GM18858 (cell line): ENCODE results near the gene TBC1D25.

Source experiments
- ATAC-seq: cut with Tn5 transposase; IDR thresholded peaks from one replicate; pipeline ENCODE4 v1.9.1; 2021; ENCODE audit not compliant: unreplicated experiment

Gene TBC1D25, protein sequence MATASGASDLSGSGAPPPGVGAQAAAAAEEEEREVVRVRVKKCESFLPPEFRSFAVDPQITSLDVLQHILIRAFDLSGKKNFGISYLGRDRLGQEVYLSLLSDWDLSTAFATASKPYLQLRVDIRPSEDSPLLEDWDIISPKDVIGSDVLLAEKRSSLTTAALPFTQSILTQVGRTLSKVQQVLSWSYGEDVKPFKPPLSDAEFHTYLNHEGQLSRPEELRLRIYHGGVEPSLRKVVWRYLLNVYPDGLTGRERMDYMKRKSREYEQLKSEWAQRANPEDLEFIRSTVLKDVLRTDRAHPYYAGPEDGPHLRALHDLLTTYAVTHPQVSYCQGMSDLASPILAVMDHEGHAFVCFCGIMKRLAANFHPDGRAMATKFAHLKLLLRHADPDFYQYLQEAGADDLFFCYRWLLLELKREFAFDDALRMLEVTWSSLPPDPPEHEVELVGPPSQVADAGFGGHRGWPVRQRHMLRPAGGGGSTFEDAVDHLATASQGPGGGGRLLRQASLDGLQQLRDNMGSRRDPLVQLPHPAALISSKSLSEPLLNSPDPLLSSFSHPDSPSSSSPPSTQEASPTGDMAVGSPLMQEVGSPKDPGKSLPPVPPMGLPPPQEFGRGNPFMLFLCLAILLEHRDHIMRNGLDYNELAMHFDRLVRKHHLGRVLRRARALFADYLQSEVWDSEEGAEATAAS

DNA sequence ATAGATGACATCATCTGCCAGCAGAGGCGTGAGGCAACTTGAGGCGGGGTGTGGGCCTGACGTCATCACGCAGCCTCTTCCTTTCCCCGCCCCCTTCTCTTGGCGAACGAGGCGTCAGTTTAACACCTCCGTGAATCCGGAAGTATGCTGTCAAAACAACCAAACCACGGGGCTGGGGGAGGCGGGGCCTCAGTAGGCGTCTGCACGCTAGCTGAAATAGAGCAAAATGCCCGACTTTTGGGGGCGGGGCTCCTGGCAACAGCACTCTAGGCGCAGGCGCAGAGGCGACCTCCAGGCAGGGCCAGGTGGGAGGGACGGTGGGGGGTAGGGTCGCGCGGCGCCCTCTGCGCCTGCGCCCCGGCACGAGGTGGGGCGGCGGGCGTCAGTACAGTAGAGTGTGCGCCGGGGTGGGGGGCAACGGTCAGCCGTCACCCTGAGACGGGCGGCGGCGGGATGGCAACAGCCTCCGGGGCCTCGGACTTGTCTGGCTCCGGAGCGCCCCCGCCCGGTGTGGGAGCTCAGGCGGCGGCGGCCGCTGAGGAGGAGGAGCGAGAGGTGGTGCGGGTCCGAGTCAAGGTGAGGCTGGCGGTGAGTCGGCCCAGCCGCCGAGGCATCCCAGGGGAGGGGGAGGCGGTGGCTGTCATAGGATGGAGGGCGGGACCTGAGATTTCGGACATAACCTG, at the start of gene TBC1D25:
Gene TBC1D25, plus strand, starts transcription at position 370 of the 683 bp plus-strand sequence. Its CDS starts 84 bp downstream, at position 454.
- peak; percentile 50 for ATAC-seq

DNA sequence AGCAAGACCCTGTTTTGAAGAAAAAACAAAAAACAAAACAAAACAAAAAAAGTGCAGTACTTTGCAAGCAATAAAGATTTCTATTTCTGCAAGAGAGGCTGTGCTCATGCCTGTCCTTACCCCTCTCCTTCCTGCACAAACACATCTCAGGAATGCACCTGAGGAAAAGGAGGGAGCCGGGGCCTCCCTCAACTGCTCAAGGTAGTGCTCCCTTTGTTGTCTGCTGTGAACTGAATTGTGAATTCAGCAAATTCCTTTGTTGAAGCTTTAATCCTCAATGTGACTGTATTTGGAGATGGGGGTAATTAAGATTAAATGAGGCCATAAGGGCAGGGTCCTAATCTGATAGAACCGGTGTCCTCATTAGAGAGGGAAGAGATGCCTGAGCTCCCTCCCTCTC, 49.6 kb upstream of the TBC1D25 start:
- ATAC-seq = no peak

DNA sequence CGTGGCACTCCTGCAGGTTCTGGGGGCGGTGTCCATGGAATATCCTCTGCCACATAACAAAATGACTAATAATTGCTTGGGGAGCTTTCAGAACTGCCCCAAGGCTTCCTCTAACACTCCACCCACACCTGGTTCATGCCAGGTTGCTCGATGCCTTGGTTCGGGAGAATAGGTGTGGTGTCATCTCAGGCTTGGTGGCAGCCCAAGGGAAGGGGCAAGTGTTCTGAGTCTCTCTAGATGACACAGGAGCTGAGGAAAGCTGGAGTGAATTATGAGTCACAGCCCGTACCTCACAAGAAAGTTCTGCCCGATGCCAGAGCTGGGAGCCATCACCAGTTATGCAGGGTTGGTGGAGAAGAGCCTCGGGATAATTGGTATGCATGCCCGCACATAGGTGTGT, 48.9 kb upstream of the TBC1D25 start:
- no peak for ATAC-seq

DNA sequence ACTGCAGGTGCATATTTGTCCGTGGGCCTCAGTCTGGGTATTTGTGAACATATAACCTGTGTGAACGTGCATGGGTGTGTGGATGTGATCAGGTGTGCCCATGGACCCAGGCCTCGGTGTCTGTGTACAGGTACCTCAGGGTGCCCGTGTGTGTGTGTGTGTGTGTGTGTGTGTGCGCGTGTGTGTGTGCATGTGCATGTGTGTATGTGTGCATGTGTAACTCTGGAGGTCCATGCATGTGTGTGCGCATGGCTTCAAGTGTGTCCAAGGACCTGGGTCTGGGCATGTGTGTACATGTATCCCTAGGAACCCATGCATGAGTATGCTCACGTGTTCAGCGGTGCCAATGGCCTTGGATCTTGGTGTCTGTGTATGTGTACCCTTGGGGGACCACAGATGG, 47.7 kb upstream of the TBC1D25 start:
- ATAC-seq = no peak

DNA sequence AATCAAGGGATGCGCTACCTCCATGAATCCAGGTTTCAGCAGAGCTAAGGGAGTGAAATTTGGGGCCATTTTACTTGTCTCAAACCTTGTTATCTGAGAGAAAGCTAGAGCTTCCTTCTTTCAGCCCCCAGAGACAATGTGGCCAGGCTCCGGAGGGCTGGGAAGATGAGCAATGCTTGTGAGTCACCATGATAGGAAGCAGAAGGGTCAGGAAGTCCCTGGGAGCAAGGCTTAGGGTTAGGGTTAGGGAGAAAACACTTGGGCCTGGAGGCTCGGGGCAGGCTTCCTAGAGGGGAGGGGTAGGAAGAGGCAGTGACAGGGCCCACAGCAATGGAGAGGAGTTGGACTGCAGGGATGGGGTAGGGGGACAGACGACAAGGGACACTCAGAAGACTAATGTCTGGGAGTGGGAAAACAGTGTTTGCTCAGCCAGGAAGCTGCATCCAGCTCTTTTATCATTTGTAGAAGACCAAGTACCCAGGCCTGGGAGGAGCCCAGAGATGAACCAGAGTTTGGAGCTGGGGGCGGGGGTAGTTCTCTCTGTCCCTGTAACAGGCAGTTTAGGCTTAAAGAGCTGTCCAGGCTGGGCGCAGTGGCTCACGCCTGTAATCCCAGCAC, 47.1 kb upstream of the TBC1D25 start:
- ATAC-seq = no peak

DNA sequence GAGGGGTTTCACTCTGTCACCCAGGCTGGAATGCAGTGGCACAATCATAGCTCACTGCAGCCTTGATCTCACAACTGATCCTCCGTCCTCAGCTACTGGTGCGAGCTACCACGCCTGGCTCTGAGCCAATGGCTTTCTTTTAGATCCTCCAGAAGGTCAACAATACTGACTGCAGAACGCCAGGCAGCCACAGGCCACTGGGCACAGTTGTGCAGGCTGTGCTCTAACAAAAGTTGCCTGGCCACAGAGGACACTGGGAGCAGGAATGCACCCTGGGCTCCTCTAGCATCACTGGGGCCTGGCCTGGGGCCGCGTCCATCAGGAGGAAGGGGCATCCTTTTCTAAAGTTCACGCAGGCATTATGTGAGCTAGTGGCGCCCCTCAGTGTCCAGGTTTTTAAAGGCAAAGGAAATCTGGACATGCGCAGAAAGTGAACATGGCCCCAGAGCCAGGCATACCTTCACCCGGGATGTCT, 45.6 kb upstream of the TBC1D25 start:
- ATAC-seq = no peak

DNA sequence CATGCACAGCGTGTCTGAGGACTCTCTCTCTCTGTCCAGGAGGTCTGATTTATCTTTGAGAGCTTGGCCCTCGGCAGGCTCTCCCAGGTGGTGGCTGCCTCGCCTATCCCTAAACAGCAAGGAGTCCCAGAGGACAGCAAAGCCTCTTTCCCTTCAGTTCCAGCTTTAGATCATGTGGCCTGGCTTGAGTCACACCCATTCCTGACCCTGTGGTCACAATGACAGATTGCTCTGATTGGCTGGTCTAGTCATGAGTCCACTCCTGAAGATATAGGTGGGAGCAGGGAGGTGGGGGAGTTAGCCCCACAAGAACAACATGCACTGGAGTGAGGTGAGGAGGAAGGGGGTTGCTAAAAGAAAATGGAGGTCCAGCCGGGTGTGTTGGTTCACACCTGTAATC, 42.9 kb upstream of the TBC1D25 start:
- ATAC-seq = no peak

DNA sequence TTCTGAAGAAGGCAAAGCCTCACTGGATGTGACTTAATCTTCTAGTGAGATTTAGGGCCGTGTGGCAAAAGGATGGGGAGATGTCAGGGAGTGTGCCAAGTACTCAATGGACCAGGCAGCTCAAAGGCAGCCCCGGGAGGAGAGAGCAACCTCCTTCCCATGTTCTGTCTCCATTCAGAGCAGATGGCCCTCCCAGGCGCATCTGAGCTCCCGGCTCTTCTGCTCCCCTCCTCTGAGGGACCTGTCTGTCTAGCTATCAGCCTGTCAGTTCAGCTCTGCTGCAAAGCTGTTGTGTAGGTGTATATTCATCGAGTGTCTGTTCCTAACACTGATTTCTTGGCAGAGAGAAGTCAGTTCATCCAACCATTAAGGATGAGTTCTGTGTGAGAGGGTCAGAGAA, 41.6 kb upstream of the TBC1D25 start:
- no peak for ATAC-seq

DNA sequence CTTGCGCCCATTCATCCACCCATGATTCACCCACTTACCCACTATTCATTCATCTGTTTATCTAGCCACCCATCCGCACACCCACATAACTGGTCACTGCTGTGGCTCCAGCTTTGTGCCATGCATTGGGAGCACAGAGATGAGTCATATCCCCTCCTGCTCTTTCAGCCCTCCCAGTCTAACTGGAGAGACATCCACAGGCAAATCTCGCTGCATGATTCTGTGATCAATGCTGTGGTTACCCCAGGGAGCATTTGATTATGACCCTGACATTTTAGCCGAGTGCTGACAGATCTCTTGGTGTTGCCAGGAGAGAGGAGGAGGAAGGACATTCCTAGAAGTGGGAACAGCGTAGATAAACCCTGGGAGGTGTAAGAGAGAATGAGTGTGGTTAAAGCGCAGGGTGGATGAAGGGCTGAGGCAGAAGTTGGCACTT, 41.1 kb upstream of the TBC1D25 start:
- ATAC-seq = no peak

DNA sequence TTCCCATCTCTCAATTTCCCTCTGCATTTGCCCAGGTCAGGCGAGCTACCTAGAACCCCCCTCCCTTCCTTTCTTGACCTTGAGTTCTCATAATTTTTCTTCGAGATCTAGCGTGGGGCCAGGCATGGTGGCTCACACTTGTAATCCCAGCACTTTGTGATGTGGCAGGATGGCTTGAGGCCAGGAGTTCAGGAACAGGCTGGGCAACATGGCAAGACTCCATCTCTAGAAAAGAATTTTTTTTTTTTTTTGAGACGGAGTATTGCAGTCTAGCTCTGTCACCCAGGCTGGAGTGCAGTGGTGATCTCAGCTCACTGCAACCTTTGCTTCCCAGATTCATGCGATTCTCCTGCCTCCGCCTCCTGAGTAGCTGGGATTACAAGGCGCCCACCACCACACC, 35.3 kb upstream of the TBC1D25 start:
- ATAC-seq = no peak

DNA sequence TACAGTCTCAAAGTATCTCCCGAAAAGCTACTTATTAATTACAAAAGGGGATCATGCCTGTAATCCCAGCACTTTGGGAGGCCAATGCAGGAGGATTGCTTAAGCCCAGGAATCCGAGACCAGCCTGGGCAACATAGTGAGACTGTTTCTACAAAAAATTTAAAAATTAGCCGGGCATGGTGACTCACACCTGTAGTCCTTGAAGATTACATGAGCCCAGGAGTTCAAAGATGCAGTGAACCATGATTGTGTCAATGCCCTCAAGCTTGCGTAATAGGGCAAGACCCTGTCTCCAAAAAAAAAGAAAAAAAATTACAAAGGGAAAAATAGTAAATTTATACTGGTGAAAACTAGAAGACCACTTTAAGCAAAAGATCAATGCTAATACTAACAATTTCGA, 34.0 kb upstream of the TBC1D25 start:
- ATAC-seq = no peak

DNA sequence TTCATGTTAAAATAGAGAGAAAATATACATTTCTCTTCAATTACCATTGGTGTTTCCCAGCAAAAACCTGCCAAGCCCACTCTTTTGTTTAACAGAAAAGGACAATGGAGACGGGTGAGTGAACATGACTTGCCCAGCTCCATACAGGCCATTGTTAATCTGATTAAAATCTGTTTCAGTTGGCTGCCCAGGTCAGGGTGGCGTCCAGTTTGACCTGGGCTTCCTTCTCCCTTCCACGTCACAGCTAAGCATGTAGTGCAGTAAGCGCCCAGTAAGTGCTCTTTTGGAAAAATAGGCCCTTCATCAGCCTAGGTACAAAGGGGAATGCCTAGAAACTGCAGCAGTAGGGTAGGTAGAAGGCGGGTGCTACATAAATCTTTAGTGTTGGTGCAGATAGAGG, 32.3 kb upstream of the TBC1D25 start:
- ATAC-seq = no peak

DNA sequence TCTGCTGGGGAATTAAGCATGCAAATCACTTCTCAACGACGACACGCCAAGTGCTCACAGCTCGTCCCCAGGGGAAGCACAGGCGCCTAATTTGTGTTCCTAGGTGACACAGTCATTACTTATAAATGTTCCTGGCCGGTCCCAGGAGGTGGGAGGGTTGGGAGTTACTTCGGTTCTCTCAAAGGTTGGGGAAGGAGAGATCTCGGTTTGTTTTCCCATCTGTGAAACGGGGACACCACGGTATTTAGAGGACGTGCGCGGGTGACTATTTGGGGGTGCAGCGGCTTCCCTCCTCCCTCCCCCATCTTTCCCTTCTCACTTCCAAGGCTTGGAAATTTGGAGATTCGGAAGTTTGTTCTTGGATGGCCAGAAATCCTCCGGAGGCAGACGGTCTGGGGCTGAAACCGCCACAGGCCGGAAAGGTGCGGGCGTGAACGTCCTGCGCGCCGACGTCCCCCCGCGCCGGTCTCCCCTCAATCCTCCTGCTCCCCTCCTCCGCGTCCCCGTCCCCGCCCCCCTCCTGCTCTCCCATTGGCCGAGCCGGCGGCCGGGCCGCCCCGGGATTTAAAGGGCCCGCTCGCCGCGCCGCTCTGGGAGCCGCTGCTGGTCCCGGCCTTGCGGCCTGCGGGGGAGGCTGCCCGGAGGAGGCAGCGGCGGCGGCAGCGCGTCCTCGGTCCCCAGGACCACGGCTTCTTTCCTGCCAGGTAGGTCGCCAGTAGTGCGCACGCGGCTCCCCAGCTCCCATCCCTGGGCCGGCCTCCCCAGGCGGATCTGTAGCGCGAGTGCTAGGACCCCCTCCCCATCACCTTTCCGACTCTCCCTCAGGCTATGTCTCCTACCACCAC, 30.9 kb upstream of the TBC1D25 start, which contains the start of gene PORCN:
Gene PORCN, plus strand, starts transcription at position 593 of the 845 bp plus-strand sequence. CDS start 829 bp downstream, outside the sequence.
- no peak for ATAC-seq

DNA sequence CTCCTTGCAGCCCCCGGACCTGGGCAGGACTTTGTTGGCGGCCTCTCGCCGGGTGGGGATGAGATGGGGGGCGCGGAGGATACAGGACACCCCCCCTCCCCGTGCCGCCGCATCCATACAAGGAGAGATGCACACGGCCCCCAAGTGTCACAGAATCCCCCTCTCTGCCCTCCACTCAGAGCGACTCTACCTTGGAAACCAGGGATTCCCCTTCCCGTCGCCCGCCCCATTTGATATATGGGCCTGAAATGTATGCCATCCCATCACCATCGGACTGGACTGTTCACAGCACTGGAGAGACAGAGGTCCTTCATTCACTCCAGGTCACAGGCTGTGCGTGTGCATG, 30.3 kb upstream of the TBC1D25 start:
- ATAC-seq = no peak

DNA sequence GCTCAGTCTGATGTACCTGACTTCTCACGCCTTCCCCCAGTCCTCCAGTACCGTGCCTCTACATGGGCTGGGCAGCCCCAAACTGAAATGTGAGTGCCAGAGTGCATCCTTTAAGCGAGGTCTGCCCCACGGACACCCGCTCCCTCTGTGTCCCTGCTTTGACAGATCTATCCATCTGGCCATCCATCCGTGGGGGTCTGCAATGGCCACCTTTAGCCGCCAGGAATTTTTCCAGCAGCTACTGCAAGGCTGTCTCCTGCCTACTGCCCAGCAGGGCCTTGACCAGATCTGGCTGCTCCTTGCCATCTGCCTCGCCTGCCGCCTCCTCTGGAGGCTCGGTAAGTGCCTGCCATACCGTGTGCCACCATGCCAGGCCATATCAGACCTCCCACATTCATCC, 29.9 kb upstream of the TBC1D25 start:
- ATAC-seq = no peak

DNA sequence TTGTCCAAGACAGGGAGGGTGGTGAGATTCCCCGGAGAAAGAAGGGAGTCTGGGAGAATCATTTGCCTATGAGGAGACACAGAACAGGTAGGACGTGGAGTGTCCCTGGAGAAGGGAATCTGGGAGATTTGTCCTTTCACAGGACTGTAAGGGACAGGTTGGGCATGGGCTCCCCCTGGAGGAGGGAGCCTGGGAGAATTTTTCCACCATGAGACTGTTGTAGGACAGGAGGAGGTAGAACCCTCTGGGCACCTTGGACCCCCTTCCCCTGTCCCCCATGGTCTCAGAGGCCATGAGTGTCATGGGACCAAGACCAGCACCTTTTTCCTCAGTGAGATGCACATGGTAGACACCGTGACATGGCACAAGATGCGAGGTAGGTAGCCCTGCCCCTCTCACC, 28.0 kb upstream of the TBC1D25 start:
- ATAC-seq = no peak

DNA sequence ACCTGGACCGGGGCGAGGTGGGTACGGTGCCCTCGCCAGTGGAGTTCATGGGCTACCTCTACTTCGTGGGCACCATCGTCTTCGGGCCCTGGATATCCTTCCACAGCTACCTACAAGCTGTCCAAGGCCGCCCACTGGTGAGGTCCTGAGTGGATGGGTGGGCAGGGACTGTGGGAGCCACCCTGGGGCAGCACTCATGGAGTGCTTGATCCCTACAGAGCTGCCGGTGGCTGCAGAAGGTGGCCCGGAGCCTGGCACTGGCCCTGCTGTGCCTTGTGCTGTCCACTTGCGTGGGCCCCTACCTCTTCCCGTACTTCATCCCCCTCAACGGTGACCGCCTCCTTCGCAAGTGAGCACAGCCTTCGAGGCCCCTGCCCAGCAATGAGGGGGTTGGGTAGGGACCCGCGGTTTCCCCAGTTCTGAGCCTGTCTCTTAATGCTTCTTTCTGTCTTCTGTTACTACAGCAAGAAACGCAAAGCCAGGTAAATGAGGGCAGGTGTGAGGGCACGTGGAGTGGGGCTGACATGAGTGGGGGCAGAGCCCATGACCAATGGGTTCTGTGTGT, 27.1 kb upstream of the TBC1D25 start:
- no peak for ATAC-seq

DNA sequence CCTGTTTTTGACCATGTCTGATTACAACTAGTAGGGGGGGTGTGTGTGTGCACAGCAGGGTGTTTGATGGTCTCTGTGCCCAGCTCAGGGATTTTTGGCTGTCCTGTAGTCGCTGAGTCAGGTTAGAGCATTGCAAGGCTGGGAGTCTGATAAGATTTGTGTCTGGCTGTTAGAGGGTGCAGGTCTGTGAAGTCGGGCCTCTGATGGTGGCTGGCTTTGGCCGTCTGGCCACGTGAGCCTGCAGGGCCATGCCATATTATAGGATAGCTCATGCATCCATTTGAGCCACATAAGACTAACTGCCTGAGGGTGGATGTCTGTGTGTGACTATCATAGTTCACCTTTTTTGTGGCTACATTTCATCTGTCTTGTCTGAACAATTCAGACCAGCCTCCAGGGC, 25.8 kb upstream of the TBC1D25 start:
- no peak for ATAC-seq

DNA sequence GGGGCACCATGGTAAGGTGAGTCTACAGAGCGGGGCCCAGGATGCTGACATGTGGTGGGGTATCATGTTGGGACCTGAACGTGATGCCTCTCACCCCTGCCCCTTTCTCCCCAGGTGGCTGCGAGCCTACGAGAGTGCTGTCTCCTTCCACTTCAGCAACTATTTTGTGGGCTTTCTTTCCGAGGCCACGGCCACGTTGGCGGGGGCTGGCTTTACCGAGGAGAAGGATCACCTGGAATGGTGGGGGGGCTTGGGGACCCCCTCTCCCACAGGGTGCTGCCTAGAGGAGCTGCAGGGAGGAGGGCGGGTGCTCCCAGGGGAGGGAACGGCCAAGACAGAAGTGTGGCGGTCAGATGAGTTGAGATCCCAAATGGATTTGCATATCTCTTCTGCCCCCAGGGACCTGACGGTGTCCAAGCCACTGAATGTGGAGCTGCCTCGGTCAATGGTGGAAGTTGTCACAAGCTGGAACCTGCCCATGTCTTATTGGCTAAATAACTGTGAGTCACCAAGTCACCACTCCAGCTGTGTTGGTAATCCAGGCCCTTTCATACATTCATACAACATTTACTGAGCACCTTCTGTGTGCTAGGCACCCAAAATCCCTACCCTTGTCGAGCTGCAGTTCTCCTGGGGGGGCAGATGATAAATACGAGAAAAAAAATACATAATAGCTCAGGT, 25.2 kb upstream of the TBC1D25 start:
- ATAC-seq = no peak
